COLO668 (cell line): ENCODE measurements around the gene RASSF10.

Experiments used
- DNase-seq: peaks from one replicate; lab custom pipeline; 2025; ENCODE audit not compliant: unreplicated experiment; lab: John Stamatoyannopoulos, UW

The RASSF10 gene

DNA sequence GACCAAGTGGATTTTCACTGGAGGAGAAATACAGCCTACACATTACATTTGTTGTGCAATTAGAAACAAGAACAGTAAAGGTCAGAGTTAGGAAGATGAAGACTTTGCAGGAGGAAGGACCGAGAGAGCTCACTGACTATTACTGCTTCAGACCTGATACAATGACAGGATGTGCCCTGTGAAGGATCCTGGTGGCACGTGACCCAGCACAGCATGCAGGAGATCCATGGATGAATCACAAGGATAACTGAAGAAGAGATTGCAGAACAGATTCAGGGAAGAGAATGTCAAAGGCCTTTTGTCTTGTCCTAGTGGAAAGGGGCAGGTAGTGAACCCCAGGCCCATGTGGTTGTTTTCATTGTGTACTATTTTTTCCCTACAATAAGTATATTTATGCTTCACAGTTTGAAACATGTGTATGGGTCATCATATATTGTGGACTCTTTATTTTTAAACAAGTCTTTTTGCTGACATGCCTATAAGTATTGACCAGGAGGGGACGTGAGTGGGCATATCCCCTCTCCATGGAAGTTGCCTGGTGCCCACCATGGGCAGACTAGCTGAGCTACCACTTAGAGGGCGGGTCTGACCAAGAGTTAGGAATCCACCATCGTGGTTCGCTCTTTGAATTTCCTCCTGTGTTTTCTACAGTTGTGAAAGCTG is 44.3 kb downstream of the RASSF10 start:
- DNase-seq: no peak

DNA sequence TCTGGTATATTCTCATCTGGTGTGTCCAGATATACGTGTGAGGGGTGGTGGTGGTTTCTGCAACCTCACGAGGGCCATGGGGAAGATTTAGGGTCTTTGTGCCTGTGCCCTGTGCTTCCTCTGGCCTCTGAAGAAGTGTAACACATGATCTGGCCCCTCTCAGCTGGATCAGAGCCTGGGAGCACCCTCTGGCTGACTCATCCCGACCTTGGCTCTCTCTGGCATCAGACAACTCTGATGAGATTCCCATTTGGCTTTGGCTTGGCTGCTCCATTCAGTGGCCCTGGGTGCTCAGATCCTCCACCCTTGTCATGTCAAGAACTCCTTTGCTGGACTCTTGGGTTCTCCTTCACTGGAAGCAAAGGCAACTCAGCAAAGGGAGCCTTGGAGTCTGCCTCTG is 45.2 kb downstream of the RASSF10 start:
- DNase-seq: no peak

DNA sequence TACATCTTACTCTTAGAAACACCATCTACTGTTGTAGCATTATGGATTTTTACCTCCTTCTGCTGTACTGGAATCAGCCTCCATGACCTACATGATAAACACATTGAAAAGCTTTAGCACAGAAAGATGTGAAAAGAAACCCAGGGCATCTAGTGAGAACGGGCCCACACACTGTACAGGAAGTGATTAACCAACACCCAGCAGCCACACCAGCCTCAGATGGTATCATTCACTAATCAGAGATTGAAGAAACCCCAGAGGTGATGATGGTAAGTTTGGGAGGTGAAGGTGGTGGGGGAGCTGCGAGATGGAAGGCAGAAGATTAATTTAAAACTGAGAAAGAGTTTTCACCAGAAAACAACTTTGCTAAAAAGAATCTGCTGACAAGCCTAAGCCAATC is 46.1 kb downstream of the RASSF10 start:
- no peak for DNase-seq

DNA sequence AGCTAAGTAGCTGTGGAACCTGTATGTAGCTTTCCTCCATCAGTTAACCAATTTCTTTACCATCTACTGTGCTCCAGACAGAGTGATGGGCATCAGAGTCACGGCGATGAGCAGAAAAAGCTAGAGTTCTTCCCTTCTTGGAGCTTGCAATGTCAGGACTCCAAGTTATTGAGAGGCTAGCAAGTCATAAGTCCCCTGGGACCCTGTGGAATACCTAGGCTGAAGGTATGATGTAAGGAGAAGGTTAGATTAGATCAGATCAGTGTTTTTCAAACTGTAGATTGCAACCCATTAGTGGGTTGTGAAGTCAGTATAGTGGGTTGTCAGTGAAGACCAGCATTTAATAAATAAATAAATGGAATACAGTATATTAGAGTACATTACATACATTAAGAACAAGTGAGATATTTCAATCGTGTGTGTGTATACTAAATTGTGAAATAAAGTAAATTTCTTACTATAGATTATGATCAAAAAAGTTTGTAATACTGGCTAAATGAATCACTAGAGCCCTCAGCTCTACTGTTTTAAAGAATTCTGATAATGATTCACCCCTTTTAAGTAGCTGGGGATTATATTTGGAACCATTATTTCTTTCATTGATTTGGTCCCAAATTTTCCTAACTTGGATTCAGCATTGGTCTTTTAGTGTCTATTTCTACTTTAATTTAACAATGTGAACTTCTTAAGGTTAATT is 52.3 kb downstream of the RASSF10 start:
- DNase-seq: no peak
